CD4-positive, alpha-beta T cell treated with Interleukin-15 for 1 hour (primary cell): ENCODE measurements around the gene RNF8.
"Not testable (repeated sequence)": the region's sequence is repeated elsewhere in the genome, so short reads cannot be mapped to it uniquely, and the experiment has no call there.

ENCODE experiments used
- DNase-seq: peaks from one replicate; pipeline ENCODE4 v3.0.0-alpha.2; 2020

RNF8 gene

GRCh38 chr6:37321516-37322415 lies 32.0 kb upstream of the RNF8 start:
- DNase-seq = no peak

DNA sequence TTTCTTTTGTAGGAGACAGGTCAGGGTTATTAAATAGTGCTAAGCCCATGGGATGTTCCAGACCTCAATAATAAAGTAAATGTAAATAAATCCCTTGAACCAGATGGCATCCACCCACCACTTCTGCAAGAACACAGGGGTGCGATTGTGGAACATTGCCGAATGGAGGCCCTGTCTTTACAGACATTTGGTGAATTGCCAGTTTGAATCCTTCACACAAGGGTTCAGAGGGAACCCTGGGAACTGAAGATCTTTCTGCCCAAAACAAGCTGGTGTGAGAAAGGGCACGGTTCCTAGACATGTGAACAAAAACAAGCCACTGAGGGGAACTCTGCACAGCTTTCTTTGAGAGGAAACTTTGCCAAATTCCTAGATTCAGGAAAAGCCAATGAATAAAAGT lies 30.2 kb upstream of the RNF8 start:
- DNase-seq = no peak

DNA sequence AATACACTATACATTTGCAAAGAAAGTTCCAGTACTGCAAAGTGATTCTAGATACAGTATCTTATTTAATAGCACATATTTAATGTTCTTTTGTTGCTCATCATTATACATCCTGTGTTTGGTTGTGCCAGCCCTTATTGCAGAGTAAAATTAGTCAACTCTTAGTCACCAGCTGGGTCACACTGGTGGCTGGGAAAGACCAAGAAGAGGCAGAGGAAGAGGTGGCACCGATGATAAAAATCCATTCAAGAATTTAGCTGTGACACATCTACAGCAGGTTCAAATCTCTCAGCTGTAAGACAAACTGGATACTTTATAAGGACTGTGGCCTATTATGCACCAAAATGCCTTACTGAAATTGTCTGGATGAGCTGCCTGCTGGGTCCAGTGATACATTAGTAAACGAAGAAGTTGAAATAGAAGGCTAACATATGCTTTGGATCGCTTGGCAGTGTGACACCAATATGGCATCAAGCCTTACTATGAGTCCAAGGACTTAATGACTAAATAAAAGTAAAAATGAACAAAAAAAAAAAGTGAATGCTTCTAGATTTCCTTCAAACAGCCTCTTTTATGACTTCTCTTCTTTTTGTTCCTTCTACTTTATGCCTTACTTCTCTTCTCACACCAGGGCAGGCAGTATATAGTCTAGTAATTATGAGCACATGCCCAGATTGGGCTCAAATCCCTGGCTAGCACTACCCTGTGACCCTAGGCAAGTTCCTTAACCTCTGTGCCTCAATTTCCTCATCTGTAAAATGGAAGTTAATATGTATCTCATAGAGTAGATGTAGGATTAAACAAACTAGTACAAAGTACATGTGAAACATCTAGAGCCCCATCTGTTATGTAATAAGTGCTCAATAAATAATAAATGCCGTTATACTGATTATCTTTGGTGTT lies 29.4 kb upstream of the RNF8 start:
- DNase-seq = no peak

GRCh38 chr6:37330345-37330744 lies 23.4 kb upstream of the RNF8 start:
- DNase-seq = not testable (repeated sequence)

DNA sequence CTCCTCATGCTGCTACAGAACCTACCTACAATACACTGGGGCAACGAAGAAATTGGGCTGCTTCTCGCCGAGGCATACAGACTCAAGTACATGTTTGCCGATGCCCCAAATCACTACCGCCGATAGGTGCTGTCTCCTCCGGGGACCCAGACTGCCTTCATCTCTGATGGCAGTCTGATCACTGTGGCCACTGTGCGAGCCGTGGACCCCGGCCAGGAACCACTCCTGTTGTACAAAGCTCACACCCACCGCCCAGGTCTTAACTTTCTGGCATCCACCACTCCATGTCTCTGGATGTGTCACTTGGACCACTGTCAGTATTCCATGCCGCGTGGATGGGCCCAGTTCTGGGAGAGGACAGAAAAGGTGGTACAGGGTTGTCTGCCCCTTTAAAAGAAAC lies 22.7 kb upstream of the RNF8 start:
- DNase-seq = no peak

DNA sequence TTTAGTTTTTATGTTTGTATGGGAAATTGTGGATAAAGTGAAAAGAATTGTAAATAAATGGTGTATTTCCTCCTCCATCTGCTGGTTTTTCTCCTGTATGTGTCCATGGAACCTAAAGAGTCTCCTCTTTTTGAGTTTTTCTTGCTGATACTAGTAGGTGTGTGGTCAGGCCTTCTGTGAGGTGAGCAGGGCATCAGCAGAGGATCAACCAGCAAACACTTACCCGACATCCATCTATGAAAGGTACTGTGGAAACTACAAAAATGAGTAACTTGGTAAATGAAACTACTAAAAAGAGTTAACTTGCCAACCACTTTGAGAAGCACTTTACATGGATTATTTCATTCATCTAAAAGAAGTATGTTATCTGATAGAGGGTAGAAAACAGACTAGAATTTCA lies 20.9 kb upstream of the RNF8 start:
- no peak for DNase-seq

DNA sequence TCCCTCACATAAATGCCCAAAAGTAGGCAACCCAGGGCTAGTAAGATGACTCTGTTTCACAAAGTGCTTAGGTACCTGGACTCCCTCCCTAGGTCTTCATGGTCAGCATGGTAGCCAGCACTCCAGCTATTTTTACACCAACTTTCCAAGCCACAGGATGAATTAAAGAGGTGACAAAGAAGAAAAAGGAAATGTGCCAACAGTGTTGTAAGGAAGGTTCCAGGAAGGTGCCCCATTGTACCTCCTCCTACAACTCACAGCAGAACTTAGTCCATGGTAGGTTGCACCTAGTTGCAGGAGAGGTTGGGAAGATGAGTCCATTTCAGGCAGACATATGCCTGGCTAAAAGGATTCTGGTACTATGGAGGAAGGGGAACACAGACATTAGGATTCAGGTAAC lies 19.7 kb upstream of the RNF8 start:
- DNase-seq = no peak

DNA sequence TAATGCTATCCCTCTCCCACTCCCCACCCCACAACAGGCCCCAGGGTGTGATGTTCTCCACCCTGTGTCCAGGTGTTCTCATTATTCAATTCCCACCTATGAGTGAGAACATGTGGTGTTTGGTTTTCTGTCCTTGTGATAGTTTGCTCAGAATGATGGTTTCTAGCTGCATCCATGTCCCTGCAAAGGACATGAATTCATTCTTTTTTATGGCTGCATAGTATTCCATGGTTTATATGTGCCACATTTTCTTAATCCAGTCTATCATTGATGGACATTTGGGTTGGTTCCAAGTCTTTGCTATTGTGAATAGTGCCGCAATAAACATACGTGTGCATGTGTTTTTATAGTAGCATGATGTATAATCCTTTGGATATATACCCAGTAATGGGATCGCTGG lies 15.5 kb upstream of the RNF8 start:
- not testable (repeated sequence) for DNase-seq

- DNase-seq = no peak
These were observed 15.0 kb upstream of the RNF8 start for GRCh38 chr6:37338745-37339255.

- no peak for DNase-seq
These were observed 13.8 kb upstream of the RNF8 start for GRCh38 chr6:37339741-37340638.

DNA sequence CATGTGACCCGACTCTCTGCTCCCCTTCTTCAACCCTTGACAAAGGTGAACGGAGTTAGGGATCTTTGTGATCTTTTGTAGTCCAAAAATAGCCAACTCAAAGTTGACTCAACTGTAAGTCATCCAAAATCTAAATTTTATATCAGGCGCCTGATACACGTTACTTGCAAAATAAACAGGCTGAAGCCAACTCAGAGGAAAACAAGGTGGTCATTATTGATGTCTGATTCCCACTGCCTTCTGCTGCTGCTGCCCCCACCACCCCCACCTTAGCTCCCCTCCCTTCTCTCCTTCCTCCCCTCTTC lies 13.2 kb upstream of the RNF8 start:
- DNase-seq = no peak

- no peak for DNase-seq
These were observed 10.5 kb upstream of the RNF8 start for GRCh38 chr6:37343248-37343647.

DNA sequence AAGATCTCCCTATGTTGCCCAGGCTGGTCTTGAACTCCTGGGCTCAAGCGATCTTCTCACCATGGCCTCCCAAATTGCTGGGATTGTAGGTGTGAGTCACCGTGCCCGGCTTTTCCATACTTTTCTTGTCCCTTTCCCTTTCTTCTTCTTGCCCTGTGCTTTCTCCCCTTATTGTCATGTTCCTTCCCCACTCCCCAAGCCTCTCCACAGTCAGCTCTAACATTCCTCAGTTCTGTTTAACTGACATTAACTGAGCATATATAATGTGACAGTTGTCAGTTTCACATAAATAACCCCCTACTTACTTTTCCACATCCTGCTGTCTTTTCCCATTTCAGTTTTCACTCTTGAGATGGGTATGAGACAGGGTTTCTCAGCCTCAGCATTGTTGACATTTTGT lies 9.5 kb upstream of the RNF8 start:
- DNase-seq = no peak

DNA sequence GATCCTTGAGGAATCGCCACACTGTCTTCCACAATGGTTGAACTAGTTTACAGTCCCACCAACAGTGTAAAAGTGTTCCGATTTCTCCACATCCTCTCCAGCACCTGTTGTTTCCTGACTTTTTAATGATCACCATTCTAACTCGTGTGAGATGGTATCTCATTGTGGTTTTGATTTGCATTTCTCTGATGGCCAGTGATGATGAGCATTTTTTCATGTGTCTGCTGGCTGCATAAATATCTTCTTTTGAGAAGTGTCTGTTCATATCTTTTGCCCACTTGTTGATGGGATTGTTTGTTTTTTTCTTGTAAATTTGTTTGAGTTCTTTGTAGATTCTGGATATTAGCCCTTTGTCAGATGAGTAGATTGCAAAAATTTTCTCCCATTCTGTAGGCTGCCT lies 8.0 kb upstream of the RNF8 start:
- DNase-seq = not testable (repeated sequence)

- no peak for DNase-seq
These were observed 6.6 kb upstream of the RNF8 start for GRCh38 chr6:37347177-37347576.

DNA sequence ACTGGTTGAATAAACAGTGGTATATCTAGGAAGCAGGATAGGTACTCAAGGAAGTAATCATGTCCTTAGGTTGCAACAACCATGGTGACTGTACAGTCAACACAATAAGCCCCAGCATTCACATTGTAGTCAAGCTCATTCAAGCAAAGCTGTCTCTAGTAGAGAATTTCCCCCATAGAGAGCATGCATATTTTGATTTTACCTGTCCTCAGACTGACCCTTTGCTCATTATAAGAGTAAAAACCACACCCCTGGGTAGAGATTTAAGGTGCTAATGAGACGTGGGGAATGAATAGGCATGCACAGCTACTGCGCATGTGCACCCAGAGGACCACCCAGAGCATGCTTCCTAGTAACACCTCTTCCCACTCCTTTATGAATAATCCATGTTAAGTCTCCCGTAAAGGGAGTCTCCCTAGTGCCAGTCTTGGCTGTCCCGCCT lies 6.1 kb upstream of the RNF8 start:
- DNase-seq = no peak

DNA sequence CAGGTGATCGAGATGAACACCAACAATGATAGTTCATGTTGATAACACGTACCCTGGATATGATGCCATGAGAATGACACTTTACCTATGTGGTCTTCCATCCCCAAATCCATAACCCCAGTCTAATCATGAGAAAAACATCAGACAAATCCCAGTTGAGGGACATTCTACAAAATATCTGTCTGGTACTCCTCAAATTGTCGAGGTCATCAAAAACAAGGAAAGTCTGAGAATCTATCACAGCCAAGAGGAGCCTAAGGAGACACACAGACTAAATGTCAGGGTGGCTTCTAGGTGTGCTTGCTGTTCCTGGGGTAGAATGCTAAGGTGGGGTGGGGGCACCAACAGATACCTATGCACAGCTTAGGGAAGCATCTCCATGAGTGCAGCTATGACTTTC lies 2.8 kb upstream of the RNF8 start:
- no peak for DNase-seq

DNA sequence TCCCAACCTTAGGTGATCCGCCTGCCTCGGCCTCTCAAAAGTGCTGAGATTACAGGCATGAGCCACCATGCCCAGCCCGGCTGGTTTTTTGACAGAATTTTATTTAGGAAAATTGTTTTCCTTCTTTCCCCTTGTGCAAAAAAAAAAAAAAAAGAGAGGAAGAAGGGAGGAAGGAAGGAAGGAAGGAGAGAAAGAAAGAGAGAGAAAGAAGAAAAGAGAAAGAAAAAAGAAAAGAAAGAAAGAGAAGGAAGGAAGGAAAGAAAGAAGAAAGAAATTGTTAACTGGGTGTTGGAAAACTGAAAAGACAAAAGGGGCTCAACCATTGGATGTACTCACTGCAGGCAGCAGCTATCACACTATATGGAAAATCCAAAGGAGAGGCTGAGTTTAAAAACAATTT lies 1.4 kb upstream of the RNF8 start:
- no peak for DNase-seq

- DNase-seq = no peak
These were observed 972 bp downstream of the RNF8 start for GRCh38 chr6:37354526-37355384.

- no peak for DNase-seq
These were observed 3.5 kb downstream of the RNF8 start for GRCh38 chr6:37357288-37357687.

DNA sequence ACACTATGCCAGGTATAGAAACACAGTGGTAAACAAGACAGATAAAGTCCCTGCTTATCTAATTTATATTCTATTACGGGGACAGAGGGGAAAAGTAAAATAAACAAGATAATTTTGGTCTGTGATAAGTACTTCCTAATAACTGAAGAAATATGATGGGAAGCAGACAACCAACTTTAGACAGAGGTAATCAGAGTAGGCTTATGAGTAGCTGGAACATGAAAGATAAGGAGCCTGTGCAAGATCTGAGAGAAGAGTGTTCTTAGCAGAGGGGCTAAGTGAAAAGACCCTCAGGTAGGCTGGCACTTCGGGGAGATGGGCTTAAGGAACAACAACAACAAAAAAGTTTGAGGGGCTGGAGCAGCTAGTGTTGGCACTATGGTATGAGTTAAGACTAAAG lies 4.1 kb downstream of the RNF8 start:
- DNase-seq = no peak

DNA sequence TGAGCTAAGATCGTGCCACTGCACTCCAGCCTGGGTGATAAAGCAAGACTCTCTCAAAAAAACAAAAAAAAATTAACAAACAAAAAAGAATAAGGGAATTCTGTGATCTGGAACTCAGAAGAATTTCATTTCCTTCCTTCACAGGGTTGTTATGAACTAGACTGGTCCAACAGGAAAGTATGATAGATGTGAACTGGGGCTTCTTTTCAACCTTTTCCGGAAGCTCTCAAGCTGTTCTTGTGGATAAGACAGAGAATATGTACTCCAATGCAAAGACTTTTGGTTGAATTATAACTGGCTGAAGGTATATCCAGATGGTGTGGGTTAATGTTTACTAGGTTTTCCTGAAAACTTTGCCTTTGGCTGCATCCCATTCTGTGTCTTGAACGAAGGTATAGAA lies 5.3 kb downstream of the RNF8 start:
- no peak for DNase-seq
